Skin epidermis (tissue), 12 donors: ENCODE measurements around the gene ASTN2.
"Not testable (repeated sequence)": the region's sequence is repeated elsewhere in the genome, so short reads cannot be mapped to it uniquely, and the experiment has no call there.

ENCODE experiments used
- H3K27ac ChIP-seq, 21 experiments: fragments of 200-600 bp; sonication (generic) in 11 of 21; one replicate each; pipeline ENCODE4 v1.5.0; 2020; ENCODE audit warnings: mild to moderate bottlenecking in 3 of 21, inconsistent platforms in 2 of 21, moderate library complexity in 2 of 21
- H3K4me3 ChIP-seq, 7 experiments: fragments of 200-600 bp; sonication (generic) in 2 of 7; one replicate each; pipeline ENCODE4 v1.5.0; 2020; ENCODE audit warnings: inconsistent platforms in 2 of 7, mild to moderate bottlenecking in 2 of 7, moderate library complexity in 1 of 7

Gene ASTN2

DNA sequence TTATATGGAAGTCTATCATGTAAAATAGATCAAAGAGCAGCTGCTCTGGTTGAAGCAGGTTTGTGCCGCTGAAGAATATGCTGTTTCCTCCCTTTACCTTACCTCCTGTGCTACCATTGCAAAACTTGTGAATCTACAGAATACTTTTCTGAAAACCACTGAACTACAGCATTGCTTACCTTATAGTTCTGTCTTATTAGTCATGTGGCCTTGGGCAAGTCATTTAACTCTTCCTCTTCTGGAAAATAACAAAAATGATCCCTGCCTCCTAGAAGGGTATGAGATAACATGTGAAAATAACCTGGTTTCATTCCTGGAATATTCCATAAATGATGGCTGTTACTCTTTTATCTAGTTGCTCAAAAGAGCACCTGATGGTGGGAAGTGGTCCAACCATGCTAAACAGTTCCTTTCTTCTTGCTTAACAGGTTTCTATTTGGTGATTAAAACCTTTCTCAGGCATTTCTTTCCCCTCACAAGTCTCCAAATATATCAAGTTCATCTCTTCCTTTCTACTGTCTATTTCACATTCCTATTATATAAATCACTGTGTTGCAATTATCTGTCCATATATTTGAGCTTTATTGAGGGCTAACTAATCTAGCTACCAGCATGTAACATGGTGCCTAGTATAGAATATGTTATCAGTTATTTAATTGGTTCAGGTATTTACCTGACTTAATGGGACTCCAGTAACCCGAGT, 712.8 kb downstream of the ASTN2 start:
- H3K27ac ChIP-seq = peak overlapping the region in 1 of 21 experiments; percentile 55

DNA sequence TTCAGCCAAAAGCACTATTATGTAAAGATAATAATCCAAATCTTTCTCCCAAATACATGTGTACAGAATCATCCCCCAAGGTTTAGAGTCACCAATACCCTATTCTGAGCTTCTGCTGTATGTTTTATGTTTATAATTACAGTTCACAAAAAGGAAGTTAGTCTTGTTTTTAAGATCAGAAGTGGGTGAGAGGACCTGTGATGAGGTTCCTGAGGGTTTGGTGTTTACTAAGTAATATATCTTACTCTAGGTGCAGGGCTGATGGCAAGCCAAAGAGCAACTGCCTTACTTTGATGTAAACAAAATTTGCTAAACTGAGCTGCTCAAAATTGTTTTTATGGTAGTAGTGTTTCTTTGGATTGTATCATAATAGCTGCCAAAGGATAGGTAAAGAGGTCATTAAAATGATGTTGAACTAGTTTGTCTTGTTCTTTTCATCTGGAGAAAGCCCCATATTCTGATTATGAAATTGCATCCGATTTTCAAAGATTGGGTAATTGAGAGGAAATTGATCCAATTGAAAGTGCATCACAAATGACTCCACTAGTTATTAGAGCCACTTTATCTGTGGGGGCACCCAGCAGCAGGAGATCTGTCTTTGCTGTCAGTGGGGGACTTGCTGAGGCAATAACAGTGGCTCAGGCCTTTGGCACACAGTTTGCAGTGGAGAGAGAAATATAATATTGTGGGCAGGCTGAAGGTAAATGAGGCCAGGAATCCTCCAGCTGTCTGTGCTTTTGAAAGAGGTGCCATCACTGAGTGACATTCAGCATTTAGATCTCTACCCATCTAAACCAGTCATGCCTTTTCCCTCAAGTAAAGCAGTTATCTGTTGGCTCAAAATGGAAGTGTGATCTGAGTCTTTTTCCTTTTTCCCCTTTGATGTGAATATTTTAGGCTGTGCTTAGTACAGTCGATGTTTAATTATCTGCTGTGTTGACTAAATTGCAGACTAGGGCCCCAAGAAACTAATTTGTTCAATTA, 713.7 kb downstream of the ASTN2 start:
- Histone ChIP-seq H3K4me3 (no peak overlapping the region), H3K27ac (peak overlapping the region in 1 of 21 experiments; percentile 55)

More for the DNA sequence above, 712.8 kb downstream of the ASTN2 start:
- H3K4me3 ChIP-seq = no peak overlapping the region

DNA sequence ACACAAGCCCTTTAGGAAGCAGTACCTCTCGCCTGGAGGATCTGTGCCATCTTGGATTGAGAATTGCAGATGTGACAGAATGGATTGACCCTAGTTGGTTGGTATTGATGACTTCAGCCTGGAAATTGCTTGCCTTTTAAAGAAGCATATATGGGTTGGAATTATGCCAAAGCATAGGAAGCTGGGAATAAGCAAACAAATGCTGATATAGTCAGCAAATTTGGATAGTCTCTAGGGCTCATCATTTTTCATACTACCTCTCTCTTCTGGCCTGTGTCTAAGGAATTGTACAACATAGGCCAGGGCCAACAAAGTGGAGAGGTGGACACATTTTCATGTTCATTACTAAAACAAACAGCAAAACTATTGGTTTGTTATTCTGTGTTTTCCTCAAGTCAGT, 714.6 kb downstream of the ASTN2 start:
- Histone ChIP-seq H3K27ac (no peak overlapping the region), H3K4me3 (no peak overlapping the region)

DNA sequence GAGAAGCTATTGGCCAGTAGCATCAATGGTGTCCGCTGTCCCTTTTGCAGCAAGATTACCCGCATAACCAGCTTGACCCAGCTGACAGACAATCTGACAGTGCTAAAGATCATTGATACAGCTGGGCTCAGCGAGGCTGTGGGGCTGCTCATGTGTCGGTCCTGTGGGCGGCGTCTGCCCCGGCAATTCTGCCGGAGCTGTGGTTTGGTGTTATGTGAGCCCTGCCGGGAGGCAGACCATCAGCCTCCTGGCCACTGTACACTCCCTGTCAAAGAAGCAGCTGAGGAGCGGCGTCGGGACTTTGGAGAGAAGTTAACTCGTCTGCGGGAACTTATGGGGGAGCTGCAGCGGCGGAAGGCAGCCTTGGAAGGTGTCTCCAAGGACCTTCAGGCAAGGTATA, 717.0 kb downstream of the ASTN2 start:
- Histone ChIP-seq H3K27ac (no peak overlapping the region), H3K4me3 (no peak overlapping the region)

DNA sequence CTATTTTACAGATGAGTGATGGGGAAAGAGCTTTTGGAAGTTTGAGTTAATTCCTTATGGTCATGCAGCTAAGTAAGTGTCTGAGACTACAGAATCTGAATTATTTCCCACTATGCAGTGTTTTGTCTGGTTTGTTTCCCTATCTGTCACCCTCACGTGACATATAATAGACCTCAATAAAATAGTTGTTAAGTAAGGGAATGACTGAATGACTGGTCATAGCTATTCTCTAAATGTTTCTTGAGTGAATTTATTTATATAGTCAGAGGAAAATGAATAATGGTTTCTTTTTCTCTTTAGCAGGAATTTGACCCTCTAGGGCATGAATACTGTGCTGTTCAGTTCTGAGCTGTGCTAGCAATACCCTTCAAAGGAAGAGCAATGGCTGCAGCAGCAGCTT, 717.5 kb downstream of the ASTN2 start:
- Histone ChIP-seq H3K27ac (no peak overlapping the region), H3K4me3 (no peak overlapping the region)

DNA sequence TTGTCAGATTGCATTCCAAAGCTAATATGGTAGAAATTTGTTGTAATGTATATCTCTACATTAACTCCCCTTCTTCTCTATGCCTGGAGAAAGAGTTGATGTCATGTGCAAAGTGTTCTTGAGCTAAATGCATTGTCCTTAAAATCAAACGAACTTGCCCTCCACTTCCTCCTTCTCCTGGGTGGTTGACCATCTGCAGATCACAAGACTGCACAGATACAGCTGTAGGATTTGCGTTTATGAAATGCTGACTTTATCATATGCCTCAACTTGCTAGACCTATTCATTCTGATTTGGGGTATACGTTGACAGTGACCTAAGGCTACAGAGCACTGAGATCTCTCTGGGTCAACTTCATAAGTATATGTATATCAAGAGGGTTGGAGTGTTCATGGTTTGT, 719.4 kb downstream of the ASTN2 start:
- Histone ChIP-seq H3K4me3 (no peak overlapping the region), H3K27ac (no peak overlapping the region)

DNA sequence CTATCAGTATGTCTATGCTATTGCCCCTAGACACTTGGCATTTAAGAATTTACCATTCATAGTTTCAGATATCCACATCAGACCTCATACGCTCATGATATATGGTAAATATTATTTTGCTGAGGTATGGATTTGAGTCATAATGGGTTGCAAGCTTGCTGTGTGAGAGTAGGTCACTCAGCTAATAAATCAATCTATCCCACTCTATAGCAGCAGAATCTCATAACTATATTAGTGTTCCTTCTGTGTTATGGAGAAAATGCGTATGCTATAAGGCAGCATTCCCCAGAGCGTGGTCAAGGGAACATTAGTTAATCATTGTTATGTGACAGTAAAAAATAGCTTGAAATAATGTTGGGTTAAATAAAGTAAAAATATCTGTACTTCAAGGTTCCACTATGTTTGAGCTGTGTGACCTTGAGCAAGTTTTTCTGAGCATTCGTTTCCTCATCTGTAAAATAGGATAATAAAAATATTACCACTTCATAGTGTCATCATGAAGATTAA, 720.0 kb downstream of the ASTN2 start:
- Histone ChIP-seq H3K4me3 (no peak overlapping the region), H3K27ac (no peak overlapping the region)

DNA sequence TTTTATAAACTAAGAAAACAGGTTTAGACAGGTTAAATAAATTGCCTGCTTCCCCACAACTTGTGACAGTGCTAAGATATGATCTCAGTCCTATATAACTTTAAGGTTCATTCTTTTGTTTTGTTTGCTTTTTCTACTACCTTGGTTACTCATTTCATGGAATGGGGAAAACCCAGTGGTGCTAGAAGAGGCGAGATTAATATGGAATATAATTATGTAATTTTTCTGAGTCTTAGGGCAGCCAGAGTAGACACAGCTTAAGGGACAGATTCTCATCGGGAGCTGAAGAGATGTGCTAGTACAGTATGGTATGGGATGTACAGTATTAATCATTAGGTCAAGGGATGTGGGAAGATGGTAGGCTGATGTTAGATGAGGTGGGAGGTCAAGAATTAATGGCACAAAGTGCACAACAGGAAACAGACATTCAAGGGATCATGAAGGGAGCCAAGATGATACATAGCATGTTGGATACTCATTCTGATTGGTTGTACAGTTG, 721.6 kb downstream of the ASTN2 start:
- H3K27ac ChIP-seq = peak overlapping the region in 3 of 21 experiments; percentile 2 to 49 (median 24)
- H3K4me3 ChIP-seq = no peak overlapping the region

DNA sequence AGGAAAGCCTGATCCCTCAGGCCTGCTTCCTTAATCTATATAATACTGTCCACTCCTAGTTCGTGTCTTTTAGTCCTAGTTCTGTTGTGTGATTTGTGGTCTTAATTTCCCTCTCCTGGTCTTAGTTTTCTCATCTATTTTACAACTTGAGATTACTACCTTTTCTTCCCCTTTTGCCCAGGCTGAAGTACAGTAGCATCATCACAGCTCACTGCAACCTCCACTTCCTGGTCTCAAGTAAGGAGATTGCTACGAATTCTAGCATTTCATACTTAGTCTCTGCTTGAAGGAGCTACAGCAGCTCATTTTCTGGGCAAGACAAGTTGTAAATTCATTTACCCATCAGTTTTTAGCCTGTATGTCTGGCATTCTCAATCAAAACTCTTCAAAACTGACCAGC, 722.2 kb downstream of the ASTN2 start:
- Histone ChIP-seq H3K4me3 (no peak overlapping the region), H3K27ac (peak overlapping the region in 1 of 21 experiments; percentile 2)

DNA sequence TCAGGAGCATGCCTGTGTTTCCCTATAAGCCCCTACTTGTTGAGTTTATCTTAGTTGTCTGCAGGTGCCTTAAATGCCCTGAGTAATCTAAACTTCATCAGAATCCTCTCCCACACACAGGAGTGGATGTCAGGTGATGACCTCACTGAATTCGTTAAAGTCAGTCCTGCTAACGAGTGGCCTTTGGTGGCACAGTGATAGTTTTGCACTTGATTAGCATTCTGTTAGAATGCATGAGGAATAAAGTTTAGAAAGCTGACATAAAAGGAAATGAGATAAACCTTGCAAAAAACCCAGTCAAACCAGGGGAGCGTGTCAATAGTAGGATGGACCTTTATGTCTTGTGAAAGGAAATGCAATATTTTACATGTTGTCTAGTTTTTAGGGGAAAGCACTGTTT, 723.2 kb downstream of the ASTN2 start:
- Histone ChIP-seq H3K27ac (no peak overlapping the region), H3K4me3 (no peak overlapping the region)

DNA sequence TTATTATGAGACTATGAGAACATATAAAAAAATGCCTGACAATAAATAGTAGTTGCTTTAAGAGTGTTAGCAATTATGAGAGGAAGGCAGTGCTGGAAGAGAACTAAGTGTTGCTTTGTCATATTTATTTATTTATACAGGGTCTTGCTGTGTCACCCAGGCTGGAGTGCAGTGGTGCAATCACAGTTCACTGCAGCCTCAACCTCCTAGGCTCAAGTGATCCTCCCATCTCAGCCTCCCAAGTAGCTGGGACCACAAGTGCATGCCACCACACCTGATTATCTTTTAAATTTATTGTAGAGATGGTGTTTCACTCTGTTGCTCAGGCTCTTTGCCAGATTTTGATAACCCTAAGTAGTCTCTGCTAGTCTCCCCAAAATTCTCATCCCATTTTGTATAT, 724.1 kb downstream of the ASTN2 start:
- not testable (repeated sequence) for H3K27ac ChIP-seq, H3K4me3 ChIP-seq

DNA sequence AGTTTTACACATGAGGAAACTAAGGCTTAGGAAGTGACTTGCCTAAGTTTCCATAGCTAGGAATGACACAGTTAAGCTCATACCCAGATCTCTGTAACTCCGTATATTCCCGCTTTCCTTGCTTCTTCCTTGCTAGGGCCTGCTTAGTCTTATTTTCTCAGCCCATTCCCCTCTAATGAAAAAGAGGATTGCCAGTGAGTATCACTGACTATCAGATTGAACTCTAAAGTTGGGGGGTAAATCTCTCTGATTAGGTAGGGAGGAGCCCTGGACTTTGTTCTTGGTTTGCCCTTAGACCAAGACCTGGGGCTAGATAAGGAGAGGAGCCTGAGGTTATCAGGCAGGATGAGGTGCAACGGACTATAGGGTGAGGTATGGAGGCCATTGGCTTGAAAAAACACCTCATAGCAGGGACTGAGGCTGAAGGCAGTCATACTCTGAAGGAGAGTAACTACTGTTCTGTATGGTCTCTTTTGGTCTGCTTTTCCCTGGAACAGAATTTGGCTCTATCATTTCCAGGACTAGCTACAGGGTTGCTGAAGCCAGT, 725.3 kb downstream of the ASTN2 start:
- Histone ChIP-seq H3K27ac (peak overlapping the region in 1 of 21 experiments; percentile 11), H3K4me3 (no peak overlapping the region)

DNA sequence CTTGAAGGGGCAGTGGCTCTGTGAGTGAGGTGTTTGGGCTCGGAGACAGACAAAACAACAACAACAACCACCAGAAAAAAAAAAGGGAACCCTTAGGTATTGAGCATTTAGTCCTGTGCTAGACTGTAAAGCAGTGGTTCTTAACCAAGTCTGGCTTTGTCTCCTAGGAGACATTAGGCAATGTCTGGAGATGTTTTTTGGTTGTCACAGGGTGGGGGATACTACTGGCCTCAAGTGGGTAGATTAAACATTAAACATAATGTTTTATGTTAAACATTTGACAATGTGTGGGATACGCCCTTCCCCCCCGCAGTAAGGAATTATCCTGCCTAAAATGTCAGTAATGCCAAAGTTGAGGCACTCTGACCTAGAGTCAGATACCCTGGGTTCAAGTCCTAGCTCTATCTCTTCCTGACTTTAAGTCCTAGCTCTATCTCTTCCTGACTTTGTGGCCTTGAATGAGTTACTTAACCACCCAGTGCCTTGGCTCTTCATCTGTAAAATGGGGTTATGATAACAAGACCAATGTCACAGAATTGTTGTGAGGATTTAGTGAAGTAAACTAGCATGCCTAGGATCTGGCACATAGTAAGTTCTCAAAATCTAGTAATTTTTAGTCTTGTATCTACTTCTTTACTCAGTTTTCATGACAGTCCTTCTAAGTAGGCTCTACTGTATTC, 725.9 kb downstream of the ASTN2 start:
- Histone ChIP-seq H3K4me3 (no peak overlapping the region), H3K27ac (peak overlapping the region in 1 of 21 experiments; percentile 11)

DNA sequence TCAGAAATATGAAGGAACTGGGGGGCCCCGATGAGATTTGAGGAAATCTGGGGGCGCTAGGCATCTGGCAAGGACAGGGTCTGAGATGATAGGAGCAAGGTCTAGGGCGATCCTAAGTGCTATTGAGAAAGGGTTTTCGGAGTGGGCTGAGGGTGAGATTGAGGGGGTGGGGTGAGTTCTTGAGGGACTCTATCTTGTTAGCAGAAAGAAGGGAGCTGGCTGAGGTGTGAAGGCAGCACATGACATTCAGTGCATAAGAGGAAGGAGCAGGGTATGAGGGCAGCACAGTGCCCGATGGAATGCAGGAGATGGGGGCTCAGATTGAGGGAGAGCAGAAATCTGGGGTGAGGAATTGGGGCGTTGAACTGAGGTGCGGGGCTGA, 727.1 kb downstream of the ASTN2 start:
- H3K27ac ChIP-seq = peak overlapping the region in 20 of 21 experiments; percentile 75 to 97 (median 90)
- H3K4me3 ChIP-seq = peak overlapping the region; percentile 55 to 87 (median 77)

DNA sequence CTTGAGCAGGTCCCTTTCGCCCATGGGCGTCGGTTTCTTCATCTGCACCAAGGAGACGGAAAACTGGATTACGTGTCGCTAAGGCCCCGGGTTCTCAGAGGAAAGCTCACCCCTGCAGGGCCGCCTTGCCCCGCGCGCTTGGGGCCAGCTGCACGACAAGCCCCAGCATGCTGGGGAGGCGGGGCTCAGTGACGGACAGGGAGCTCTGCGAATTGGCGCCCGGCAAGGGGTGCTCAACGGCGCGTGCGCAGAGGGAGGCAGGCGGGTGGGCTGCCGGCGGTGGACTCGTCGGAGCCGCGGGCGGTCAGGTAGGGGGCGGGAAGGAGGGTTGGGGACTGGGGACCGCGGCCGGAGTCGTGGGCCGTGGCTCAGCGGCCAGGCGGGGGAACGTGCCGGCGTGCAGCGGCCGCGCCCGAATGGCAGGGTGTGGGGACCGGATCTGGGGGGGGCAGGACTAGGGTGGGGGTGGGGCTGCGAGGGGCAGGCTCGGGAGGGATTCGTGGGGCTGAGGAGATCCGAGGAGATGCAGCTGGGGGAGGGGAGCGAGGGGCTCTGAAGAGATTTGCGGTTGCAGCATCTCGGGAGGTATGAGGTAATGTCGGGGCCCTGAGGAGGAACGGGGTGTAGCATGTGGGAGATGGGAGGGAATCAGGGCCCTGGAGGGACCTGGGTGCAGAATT, 727.6 kb downstream of the ASTN2 start, which contains the start of gene TRIM32:
Gene TRIM32, plus strand, starts transcription at position 232 of the 680 bp plus-strand sequence. CDS start 10,438 bp downstream, outside the sequence.
- peak within 1 kb of the TSS; percentile 34 to 97 (median 90) for H3K27ac ChIP-seq
- H3K4me3 ChIP-seq = peak within 1 kb of the TSS; percentile 55 to 87 (median 77)

DNA sequence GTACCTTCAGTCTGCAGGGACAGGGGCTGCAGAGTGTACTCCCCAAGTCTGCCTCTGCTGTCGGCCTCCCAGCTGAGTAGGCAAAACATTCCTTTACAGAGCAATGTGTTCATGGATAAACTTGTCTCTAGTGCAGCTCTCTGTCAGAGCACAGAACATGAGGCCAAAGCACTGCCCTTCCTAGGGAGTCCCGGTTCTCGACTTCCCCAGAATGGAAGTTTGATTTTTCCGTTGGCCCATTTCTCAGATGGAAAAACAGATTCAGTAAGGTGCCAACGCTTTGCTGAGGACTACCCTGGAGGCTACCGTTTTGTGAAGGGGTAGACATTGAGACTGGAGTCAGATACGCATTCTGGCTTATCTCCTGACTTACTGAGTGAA, 728.2 kb downstream of the ASTN2 start:
- H3K27ac ChIP-seq = peak overlapping the region in 20 of 21 experiments; percentile 75 to 97 (median 90)
- peak overlapping the region; percentile 55 to 87 (median 77) for H3K4me3 ChIP-seq

DNA sequence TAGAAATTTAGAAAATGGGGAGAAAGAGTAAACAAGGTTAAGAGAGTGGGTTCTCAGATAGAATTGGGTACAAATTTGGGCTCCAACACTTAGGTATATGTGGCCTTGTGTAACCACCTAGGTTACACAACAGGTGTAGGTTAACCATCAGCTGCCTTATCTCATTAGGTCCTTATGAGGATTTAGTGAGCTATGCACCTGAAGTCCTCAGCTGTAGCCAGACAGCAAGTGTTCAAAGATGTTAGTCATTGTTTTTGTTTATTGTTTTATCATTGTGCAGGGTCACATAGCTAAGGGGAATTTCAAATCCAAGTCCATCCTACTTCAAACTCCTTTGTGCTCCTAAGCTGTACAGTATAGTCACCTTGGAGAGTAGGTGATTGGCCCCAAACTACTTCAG, 728.7 kb downstream of the ASTN2 start:
- Histone ChIP-seq H3K27ac (peak overlapping the region in 4 of 21 experiments; percentile 77 to 94 (median 92)), H3K4me3 (peak overlapping the region in 2 of 7 experiments; percentile 55 to 87)

DNA sequence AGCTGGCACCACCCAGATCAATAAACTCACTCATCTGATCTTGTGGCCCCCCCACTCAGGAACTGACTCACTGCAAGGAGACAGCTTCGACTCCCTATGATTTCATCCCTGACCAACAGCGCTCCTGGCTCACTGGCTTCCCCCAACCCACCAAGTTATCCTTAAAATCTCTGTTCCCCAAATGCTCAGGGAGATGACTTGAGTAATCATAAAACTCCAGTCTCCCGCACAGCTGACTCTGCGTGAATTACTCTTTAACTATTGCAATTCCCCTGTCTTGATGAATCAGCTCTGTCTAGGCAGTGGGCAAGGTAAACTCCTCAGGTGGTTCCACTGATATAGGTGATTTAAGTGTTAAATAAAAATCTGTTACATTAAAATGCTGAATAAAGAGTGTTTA, 729.7 kb downstream of the ASTN2 start:
- H3K27ac ChIP-seq = no peak overlapping the region

DNA sequence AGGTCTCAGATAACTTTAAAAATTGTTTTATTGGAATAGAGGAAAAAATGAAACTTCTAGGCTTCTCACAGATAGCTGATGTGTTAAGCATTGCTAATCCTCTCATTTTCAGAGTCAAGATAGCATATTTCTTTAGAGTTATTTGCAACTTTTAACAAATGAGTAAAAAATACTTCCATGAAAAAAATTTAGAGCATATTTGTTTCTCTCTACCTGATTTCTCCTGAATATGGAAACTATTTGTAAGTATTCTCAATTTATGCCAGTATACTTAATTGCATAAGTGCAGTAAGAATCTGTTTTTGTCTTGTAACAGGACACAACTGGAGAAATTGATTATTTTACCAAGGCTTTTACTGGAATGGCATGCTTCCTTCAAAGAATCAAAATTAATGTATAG, 731.3 kb downstream of the ASTN2 start:
- no peak overlapping the region for H3K27ac ChIP-seq
- H3K4me3 ChIP-seq = no peak overlapping the region

More for the DNA sequence above, 729.7 kb downstream of the ASTN2 start:
- no peak overlapping the region for H3K4me3 ChIP-seq
